ENCODE data around the gene ACOX3.

Gene ACOX3

DNA sequence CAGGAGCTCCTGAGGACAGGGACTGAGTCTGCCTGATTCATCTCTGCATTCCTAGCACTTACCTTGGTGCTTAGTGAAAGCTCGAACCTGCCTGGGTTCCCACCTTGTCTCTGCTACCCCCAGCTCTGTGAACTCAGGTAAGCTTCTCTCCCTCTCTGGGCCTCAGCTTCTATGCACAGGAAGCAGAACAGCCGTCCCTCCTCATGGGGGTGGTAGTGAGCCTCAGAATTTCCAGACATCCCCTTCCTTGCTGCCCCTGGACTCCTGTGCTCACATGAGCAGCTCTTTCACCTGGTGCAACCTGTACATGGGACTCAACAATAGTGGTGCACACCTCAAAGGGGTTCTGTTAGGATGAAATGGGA is 120.2 kb downstream of the ACOX3 start:
- DNase-seq (ENCODE audit: low read depth) = no peak

- DNase-seq (ENCODE audit: low read depth) = no peak
Observed at GRCh38 chr4:8319731-8320385, 120.7 kb downstream of the ACOX3 start.

DNA sequence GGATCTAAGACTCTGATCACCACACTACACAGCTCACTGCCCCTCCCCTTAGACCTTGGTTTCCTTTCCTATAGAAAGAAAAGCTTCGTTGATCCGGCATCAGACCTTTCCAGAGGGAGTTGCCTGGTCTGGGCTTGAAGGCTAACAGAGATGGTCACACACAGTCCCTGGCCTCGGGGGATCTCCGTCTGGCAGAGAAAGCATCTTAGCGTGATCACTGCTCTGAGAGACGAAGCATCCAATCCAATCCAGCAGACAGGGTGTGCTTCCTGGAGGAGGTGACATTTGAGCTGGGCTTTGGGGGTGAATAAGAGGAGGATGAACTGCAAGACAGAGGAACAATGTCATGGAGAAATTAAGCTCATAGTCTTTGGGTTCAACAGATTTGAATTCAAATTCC is 121.5 kb downstream of the ACOX3 start:
- DNase-seq (ENCODE audit: low read depth) = no peak

GRCh38 chr4:8318509-8318908 is 122.0 kb downstream of the ACOX3 start:
- DNase-seq (ENCODE audit: low read depth) = no peak

DNA sequence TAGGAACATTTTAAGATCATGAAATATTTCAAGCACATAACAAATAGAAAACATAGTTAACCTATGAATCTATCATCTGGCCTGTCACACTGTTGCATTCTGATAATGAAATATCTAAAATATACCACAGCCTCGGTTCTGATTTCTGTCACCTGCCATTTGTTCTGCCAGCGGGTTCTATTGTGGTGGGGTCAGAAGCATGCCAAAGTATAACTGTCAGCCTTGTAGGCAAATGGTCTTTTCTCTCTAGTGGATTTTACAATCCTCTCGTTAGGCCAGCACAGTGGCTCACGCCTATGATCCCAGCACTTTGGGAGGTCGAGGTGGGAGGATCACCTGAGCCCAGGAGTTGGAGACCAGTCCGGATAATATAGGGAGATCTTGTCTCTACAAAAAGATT is 123.0 kb downstream of the ACOX3 start:
- DNase-seq (ENCODE audit: low read depth) = no peak

GRCh38 chr4:8316911-8317351 is 123.6 kb downstream of the ACOX3 start:
- no peak for DNase-seq (ENCODE audit: low read depth)
